HG03439 (cell line): ENCODE measurements around the gene OR6C1.
"Not testable (repeated sequence)": the region's sequence is repeated elsewhere in the genome, so short reads cannot be mapped to it uniquely, and the experiment has no call there.

Experiments used
- ATAC-seq: cut with Tn5 transposase; IDR thresholded peaks from one replicate; pipeline ENCODE4 v1.9.1; 2021; ENCODE audit warnings: mild to moderate bottlenecking, moderate library complexity; ENCODE audit not compliant: unreplicated experiment

OR6C1 gene

DNA sequence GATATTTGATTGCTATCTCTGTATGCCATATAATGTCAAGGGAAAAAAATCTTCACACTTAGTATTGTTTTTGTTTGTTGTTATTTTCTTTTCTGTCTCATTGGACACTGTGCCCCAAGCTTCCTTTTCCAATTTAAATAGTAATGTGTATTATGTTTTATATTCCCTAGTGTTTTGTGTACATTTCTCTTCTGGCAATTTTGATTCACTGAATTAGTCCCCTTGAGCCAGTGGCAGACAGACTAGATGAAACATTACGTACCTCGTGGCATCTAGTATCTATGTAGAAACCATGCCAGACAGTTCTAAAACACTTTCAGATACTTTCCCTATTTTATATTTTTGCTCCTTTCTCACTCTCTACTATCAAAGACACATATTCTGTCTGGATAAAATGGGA lies at the start of gene OR6C1:
TSS of gene OR6C1 (plus strand) at position 301 of the 400 bp plus-strand sequence. CDS start 6,257 bp downstream, outside the sequence.
- ATAC-seq: no peak

GRCh38 chr12:55280991-55281390 lies 33.2 kb upstream of the OR6C1 start:
- no peak for ATAC-seq

DNA sequence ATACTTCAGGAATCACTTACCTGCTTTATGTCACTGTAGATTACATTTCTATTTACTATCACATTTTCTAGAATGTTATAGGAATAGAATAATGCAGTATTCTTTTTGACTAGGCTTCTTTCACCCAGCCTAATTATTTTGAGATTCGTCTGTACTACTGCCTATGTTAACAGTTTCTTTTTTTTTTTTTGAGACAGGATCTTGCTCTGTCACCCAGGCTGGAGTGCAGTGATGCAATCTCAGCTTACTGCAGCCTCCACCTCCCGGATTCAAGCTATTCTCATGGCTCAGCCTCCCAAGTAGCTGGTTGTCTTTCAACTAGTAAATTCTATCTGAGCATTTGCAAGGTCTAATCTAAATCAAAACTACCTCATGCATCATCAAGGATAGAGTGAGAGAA lies 24.1 kb upstream of the OR6C1 start:
- no peak for ATAC-seq

GRCh38 chr12:55296469-55296868 lies 17.7 kb upstream of the OR6C1 start, which contains the start of gene OR6C6:
Gene OR6C6 (minus strand): TSS chr12:55296569. CDS start chr12:55295232, 1,337 bp downstream.
- no peak for ATAC-seq

GRCh38 chr12:55320201-55320600 lies 6.1 kb downstream of the OR6C1 start:
- ATAC-seq: no peak

DNA sequence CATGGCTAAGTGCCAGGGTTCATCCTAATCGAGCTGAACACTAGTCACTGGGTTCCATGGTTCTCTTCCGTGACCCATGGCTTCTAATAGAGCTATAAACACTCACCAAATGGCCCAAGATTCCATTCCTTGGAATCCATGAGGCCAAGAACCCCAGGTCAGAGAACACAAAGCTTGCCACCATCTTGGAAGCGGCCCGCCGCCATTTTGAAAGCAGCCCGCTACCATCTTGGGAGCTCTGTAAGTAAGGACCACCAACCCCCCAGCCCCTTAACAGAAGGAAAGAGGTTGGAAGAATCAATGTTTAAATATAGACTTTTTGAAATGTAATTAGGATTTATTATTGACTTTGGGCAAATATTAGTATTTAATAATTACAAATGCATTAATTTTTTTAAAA lies 11.7 kb downstream of the OR6C1 start:
- ATAC-seq: not testable (repeated sequence)

GRCh38 chr12:55330446-55330845 lies 16.3 kb downstream of the OR6C1 start, which contains the start of gene OR6C3:
Gene OR6C3 (plus strand): TSS chr12:55330746. CDS start chr12:55331701, 955 bp downstream.
- ATAC-seq: no peak

DNA sequence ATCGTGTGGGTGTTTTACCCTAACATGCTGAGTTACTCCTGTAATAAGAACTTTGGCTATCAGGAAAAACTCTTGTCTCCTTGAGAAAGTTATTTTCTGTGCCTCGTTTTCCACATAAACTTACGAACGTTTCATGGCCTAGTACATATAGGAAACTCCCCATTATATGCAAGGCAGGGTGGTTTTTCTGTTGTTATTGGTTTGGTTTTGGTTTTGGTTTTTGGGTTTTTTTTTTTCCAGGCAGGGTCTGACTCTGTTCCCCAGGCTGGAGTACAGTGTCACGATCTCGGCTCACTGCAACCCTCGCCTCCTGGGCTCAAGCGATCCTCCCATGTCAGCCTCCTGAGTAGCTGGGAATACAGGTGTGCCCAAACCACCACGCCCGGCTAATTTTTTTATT lies 21.9 kb downstream of the OR6C1 start:
- ATAC-seq: no peak

DNA sequence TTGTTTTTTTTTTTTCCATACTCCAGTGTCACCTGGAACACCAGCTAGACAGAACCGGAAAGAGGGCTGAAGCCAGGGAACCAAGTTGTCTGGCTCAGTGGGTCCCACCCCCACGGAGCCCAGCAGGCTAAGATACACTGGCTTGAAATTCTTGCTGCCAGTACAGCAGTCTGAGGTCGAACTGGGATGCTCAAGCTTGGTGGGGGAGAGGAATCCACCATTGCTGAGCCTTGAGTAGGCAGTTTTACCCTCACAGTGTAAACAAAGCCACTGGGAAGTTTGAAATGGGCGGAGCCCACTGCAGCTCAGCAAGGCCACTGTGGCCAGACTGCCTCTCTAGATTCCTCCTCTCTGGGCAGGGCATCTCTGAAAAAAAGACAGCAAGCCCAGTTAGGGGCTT lies 41.2 kb downstream of the OR6C1 start:
- ATAC-seq: not testable (repeated sequence)

- ATAC-seq: no peak
Measured at GRCh38 chr12:55362675-55363074, 48.5 kb downstream of the OR6C1 start, which contains the start of gene OR6C75. Gene OR6C75 (plus strand): TSS chr12:55362975. CDS start chr12:55365111, 2,136 bp downstream.

- no peak for ATAC-seq
Measured at GRCh38 chr12:55365086-55365485, 50.9 kb downstream of the OR6C1 start.
